SH-SY5Y (cell line): ENCODE measurements around the gene GPR65.

Source experiments
- GATA2 ChIP-seq: IDR thresholded peaks from 2 replicates; pipeline ENCODE4 v1.6.1; 2011; ENCODE audit warnings: mild to moderate bottlenecking, low read depth, low read length
- GATA3 ChIP-seq: IDR thresholded peaks from 2 replicates; pipeline ENCODE4 v1.6.1; 2011; ENCODE audit warnings: low read depth, mild to moderate bottlenecking, low read length, moderate library complexity

GRCh38 chr14:88060576-88060975 is 55.6 kb downstream of the GPR65 start:
- TF ChIP-seq GATA3 (no peak), GATA2 (no peak)
